ENCODE data around the gene NUP85. TPM values are rescaled to one million over a fixed set of nuclear protein-coding genes. Genes with fewer than 3 reads are reported as not detected.

Gene NUP85
- total RNA-seq, 1 experiment from 2014 or later, result 164 TPM

DNA sequence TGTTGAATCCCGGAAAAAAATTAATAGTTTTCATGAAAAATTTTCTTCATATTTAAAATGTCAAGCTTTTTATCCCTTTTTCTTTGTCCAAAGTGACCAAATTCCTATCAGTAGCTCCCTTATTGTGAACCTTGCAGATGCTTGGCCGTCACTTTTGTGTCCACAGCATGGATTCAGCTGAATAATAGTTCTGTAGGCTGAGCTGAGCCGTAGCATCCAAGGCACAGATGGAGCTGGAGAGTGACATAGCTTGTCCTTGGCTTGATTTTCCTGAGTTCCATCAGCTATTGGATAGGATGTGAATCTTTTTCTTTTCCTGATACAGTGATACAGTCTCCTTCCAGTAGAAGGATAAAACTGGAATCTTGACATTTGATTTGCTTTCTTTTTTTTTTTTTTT is 3.6 kb downstream of the NUP85 start:
- no peak overlapping the region for H3K4me2 ChIP-seq (ENCODE audit: low read length)
- intact Hi-C loops (cut with micrococcal nuclease), result no loop called here
- ATAC-seq (no peak), DNase-seq (ENCODE audit: low read depth, low spot score) (no peak)
- no peak overlapping the region for H3K9ac ChIP-seq (ENCODE audit: low read length)
- no TSS peak for BruUV-seq (replicated peaks)
- no peak overlapping the region for H2AFZ ChIP-seq (ENCODE audit: low read depth, low read length, poor library complexity, severe bottlenecking)
- ChIA-PET POLR2A (no interaction called here), CTCF (interaction anchor here (1.0 to 1.2 kb wide), 2 partner anchors 95 to 248 kb away, joined by 3 read pairs; no protein-coding TSS in a partner anchor), RAD21 (ENCODE audit: low non-redundant PET in 1 of 2, low total read pairs in 2 of 2, uncharacterized antibody in 2 of 2, unreplicated experiment in 2 of 2) (interaction anchor here (0.6 to 1.2 kb wide), 2 partner anchors 95 to 165 kb away, joined by 4 to 5 read pairs; no protein-coding TSS in a partner anchor)
- no peaks in the 10 kb centered on the region for H3K9me2 ChIP-seq (ENCODE audit: insufficient read depth)
- H3K27ac ChIP-seq (ENCODE audit: low read depth, low read length), result no peak overlapping the region
- H3K4me3 ChIP-seq (replicated peaks in 1 of 2; ENCODE audit: low read depth in 1 of 2, low read length in 2 of 2), result no peak overlapping the region
- TF ChIP-seq, protein P1, sequence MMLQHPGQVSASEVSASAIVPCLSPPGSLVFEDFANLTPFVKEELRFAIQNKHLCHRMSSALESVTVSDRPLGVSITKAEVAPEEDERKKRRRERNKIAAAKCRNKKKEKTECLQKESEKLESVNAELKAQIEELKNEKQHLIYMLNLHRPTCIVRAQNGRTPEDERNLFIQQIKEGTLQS (IDR thresholded peaks at IDR 0.05), result no peak
- TF ChIP-seq CEBPB (IDR thresholded peaks at IDR 0.05; ENCODE audit: low read depth) (no peak), ELF1 (IDR thresholded peaks at IDR 0.05; ENCODE audit: borderline replicate concordance, low read depth) (no peak), JUND (IDR thresholded peaks at IDR 0.05) (no peak), POLR2AphosphoS5 (IDR thresholded peaks at IDR 0.05; ENCODE audit: low read depth, low read length) (no peak), EZH2 (IDR thresholded peaks at IDR 0.05) (no peak), POLR2A (IDR thresholded peaks at IDR 0.05; ENCODE audit: borderline replicate concordance, extremely low read depth, insufficient read depth, insufficient read length) (no peak), ZNF274 (IDR thresholded peaks at IDR 0.05; ENCODE audit: low read depth, low read length) (no peak), EGR1 (IDR thresholded peaks at IDR 0.05; ENCODE audit: low read depth) (no peak), SP1 (IDR thresholded peaks at IDR 0.05; ENCODE audit: low read depth) (no peak), SRF (IDR thresholded peaks at IDR 0.05; ENCODE audit: low read depth) (no peak), FOSL1 (IDR thresholded peaks at IDR 0.05; ENCODE audit: low read depth) (no peak), TCF7L2 (IDR thresholded peaks at IDR 0.05; ENCODE audit: borderline replicate concordance, extremely low read depth, insufficient read depth, insufficient read length) (no peak), ZFX (IDR thresholded peaks at IDR 0.05) (no peak), SIN3A (IDR thresholded peaks at IDR 0.05; ENCODE audit: low read depth) (no peak), CBX3 (IDR thresholded peaks at IDR 0.05; ENCODE audit: low read depth) (no peak)
- TF ChIP-seq, protein P2, sequence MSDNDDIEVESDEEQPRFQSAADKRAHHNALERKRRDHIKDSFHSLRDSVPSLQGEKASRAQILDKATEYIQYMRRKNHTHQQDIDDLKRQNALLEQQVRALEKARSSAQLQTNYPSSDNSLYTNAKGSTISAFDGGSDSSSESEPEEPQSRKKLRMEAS (IDR thresholded peaks at IDR 0.05), result no peak
- TF ChIP-seq, protein P3, sequence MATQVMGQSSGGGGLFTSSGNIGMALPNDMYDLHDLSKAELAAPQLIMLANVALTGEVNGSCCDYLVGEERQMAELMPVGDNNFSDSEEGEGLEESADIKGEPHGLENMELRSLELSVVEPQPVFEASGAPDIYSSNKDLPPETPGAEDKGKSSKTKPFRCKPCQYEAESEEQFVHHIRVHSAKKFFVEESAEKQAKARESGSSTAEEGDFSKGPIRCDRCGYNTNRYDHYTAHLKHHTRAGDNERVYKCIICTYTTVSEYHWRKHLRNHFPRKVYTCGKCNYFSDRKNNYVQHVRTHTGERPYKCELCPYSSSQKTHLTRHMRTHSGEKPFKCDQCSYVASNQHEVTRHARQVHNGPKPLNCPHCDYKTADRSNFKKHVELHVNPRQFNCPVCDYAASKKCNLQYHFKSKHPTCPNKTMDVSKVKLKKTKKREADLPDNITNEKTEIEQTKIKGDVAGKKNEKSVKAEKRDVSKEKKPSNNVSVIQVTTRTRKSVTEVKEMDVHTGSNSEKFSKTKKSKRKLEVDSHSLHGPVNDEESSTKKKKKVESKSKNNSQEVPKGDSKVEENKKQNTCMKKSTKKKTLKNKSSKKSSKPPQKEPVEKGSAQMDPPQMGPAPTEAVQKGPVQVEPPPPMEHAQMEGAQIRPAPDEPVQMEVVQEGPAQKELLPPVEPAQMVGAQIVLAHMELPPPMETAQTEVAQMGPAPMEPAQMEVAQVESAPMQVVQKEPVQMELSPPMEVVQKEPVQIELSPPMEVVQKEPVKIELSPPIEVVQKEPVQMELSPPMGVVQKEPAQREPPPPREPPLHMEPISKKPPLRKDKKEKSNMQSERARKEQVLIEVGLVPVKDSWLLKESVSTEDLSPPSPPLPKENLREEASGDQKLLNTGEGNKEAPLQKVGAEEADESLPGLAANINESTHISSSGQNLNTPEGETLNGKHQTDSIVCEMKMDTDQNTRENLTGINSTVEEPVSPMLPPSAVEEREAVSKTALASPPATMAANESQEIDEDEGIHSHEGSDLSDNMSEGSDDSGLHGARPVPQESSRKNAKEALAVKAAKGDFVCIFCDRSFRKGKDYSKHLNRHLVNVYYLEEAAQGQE (IDR thresholded peaks at IDR 0.05; ENCODE audit: low read depth), result no peak
- TF ChIP-seq, protein P4, sequence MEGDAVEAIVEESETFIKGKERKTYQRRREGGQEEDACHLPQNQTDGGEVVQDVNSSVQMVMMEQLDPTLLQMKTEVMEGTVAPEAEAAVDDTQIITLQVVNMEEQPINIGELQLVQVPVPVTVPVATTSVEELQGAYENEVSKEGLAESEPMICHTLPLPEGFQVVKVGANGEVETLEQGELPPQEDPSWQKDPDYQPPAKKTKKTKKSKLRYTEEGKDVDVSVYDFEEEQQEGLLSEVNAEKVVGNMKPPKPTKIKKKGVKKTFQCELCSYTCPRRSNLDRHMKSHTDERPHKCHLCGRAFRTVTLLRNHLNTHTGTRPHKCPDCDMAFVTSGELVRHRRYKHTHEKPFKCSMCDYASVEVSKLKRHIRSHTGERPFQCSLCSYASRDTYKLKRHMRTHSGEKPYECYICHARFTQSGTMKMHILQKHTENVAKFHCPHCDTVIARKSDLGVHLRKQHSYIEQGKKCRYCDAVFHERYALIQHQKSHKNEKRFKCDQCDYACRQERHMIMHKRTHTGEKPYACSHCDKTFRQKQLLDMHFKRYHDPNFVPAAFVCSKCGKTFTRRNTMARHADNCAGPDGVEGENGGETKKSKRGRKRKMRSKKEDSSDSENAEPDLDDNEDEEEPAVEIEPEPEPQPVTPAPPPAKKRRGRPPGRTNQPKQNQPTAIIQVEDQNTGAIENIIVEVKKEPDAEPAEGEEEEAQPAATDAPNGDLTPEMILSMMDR (IDR thresholded peaks at IDR 0.05 in 2 of 3, conservative IDR thresholded peaks at IDR 0.05 in 1 of 3; ENCODE audit: borderline replicate concordance in 1 of 3, insufficient read depth in 1 of 3, low read depth in 2 of 3, low read length in 2 of 3), result no peak
- TF ChIP-seq, protein P5, sequence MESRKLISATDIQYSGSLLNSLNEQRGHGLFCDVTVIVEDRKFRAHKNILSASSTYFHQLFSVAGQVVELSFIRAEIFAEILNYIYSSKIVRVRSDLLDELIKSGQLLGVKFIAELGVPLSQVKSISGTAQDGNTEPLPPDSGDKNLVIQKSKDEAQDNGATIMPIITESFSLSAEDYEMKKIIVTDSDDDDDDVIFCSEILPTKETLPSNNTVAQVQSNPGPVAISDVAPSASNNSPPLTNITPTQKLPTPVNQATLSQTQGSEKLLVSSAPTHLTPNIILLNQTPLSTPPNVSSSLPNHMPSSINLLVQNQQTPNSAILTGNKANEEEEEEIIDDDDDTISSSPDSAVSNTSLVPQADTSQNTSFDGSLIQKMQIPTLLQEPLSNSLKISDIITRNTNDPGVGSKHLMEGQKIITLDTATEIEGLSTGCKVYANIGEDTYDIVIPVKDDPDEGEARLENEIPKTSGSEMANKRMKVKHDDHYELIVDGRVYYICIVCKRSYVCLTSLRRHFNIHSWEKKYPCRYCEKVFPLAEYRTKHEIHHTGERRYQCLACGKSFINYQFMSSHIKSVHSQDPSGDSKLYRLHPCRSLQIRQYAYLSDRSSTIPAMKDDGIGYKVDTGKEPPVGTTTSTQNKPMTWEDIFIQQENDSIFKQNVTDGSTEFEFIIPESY (IDR thresholded peaks at IDR 0.05; ENCODE audit: extremely low read depth, insufficient replicate concordance, low read length), result no peak
- H3K9me3 ChIP-seq (ENCODE audit: control insufficient read depth in 1 of 2, insufficient read depth in 1 of 2, low read depth in 1 of 2, low read length in 2 of 2), result no peaks in the 10 kb centered on the region
- H3K4me1 ChIP-seq (ENCODE audit: control insufficient read depth in 1 of 2, insufficient read depth in 2 of 2, low read length in 2 of 2), result peaks cover 6 to 14% of the 10 kb centered on the region in 2 experiments
- no peaks in the 10 kb centered on the region for H4K20me1 ChIP-seq (ENCODE audit: insufficient read depth)
- H3K79me2 ChIP-seq (ENCODE audit: insufficient read depth, low read length), result peaks cover 85% of the 10 kb centered on the region
- no peaks in the 10 kb centered on the region for H3K27me3 ChIP-seq (ENCODE audit: insufficient read depth, low read length)
- peaks cover 40 to 44% of the 10 kb centered on the region in 2 experiments for H3K36me3 ChIP-seq (ENCODE audit: control insufficient read depth in 1 of 2, insufficient read depth in 2 of 2, low read length in 2 of 2)
